ENCODE measurements around the gene WRAP53. TPM values are rescaled to one million over a fixed set of nuclear protein-coding genes. Genes with fewer than 3 reads are reported as not detected.

WRAP53 gene
- polyA plus RNA-seq, 1 donor (not counting 4 experiments of a cell fraction or from before 2014, with no cell fraction given): 8.2 TPM

- dilution Hi-C loops (cut with MboI; ENCODE audit: extremely low pct_ligation_motif_present, low sequenced_read_pairs): no loop called here
- H3K4me2 ChIP-seq (ENCODE audit: control insufficient read depth, extremely low read depth, insufficient read depth, low read depth, low read length): no peak overlapping the region
- FAIRE-seq (no peak), DNase-seq (ENCODE audit: low read depth, low spot score) (no peak)
- H4K20me1 ChIP-seq (ENCODE audit: control insufficient read depth, extremely low read depth, insufficient read depth, low read length): no peaks in the 10 kb centered on the region
- H3K27me3 ChIP-seq (ENCODE audit: control insufficient read depth, extremely low read depth, insufficient read depth, low read length): peaks cover under 1% of the 10 kb centered on the region
- H3K79me2 ChIP-seq (ENCODE audit: control insufficient read depth, insufficient read depth, low read length): no peaks in the 10 kb centered on the region
- H3K9me1 ChIP-seq (ENCODE audit: control insufficient read depth, extremely low read depth, insufficient read depth, low read length): no peaks in the 10 kb centered on the region
- H3K36me3 ChIP-seq (ENCODE audit: control insufficient read depth in 2 of 2, extremely low read depth in 1 of 2, insufficient read depth in 2 of 2, low read length in 2 of 2): no peaks in the 10 kb centered on the region
- H3K9ac ChIP-seq (ENCODE audit: control insufficient read depth, extremely low read depth, insufficient read depth, low read length): no peak overlapping the region
- H3K9me3 ChIP-seq (ENCODE audit: control insufficient read depth, low read depth, low read length): no peaks in the 10 kb centered on the region
- no peaks in the 10 kb centered on the region for H3K4me1 ChIP-seq (ENCODE audit: control insufficient read depth, extremely low read depth, insufficient read depth, low read length)
- H3K27ac ChIP-seq (ENCODE audit: control insufficient read depth, insufficient read depth, low read length): no peak overlapping the region
- no peak overlapping the region for H2AFZ ChIP-seq (ENCODE audit: control insufficient read depth, low read length)
- H3K4me3 ChIP-seq (ENCODE audit: control insufficient read depth in 2 of 3, extremely low read depth in 1 of 3, insufficient read depth in 2 of 3, low read depth in 1 of 3, low read length in 3 of 3): no peak overlapping the region
- no peak for TF ChIP-seq EZH2 (IDR thresholded peaks at IDR 0.05; ENCODE audit: low read length)
- no peak for TF ChIP-seq CTCF (optimal IDR thresholded peaks at IDR 0.05 in 1 of 3, IDR thresholded peaks at IDR 0.05 in 1 of 3, conservative IDR thresholded peaks at IDR 0.05 in 1 of 3; ENCODE audit: extremely low read depth in 1 of 3, insufficient read depth in 2 of 3, low read length in 3 of 3)
These were observed 43.5 kb upstream of the WRAP53 start for GRCh38 chr17:7644775-7645174.

GRCh38 chr17:7646457-7646856 is 41.8 kb upstream of the WRAP53 start:
- no peak for FAIRE-seq

More at GRCh38 chr17:7646457-7646856, 41.8 kb upstream of the WRAP53 start:
- no peak overlapping the region for H2AFZ ChIP-seq (ENCODE audit: control insufficient read depth, low read length)
- H3K4me1 ChIP-seq (ENCODE audit: control insufficient read depth, extremely low read depth, insufficient read depth, low read length): peaks cover 4% of the 10 kb centered on the region
- H3K4me3 ChIP-seq (ENCODE audit: control insufficient read depth in 2 of 3, extremely low read depth in 1 of 3, insufficient read depth in 2 of 3, low read depth in 1 of 3, low read length in 3 of 3): no peak overlapping the region
- no peak for DNase-seq (ENCODE audit: low read depth, low spot score)
- no peak overlapping the region for H3K4me2 ChIP-seq (ENCODE audit: control insufficient read depth, extremely low read depth, insufficient read depth, low read depth, low read length)
- peaks cover 17% of the 10 kb centered on the region for H3K27me3 ChIP-seq (ENCODE audit: control insufficient read depth, extremely low read depth, insufficient read depth, low read length)
- no peak overlapping the region for H3K27ac ChIP-seq (ENCODE audit: control insufficient read depth, insufficient read depth, low read length)
- H3K9ac ChIP-seq (ENCODE audit: control insufficient read depth, extremely low read depth, insufficient read depth, low read length): no peak overlapping the region
- TF ChIP-seq EZH2 (IDR thresholded peaks at IDR 0.05; ENCODE audit: low read length) (no peak), CTCF (optimal IDR thresholded peaks at IDR 0.05 in 1 of 3, IDR thresholded peaks at IDR 0.05 in 1 of 3, conservative IDR thresholded peaks at IDR 0.05 in 1 of 3; ENCODE audit: extremely low read depth in 1 of 3, insufficient read depth in 2 of 3, low read length in 3 of 3) (no peak)
- no peaks in the 10 kb centered on the region for H4K20me1 ChIP-seq (ENCODE audit: control insufficient read depth, extremely low read depth, insufficient read depth, low read length)
- dilution Hi-C loops (cut with MboI; ENCODE audit: extremely low pct_ligation_motif_present, low sequenced_read_pairs): no loop called here
- no peaks in the 10 kb centered on the region for H3K36me3 ChIP-seq (ENCODE audit: control insufficient read depth in 2 of 2, extremely low read depth in 1 of 2, insufficient read depth in 2 of 2, low read length in 2 of 2)
- H3K79me2 ChIP-seq (ENCODE audit: control insufficient read depth, insufficient read depth, low read length): no peaks in the 10 kb centered on the region
- H3K9me3 ChIP-seq (ENCODE audit: control insufficient read depth, low read depth, low read length): no peaks in the 10 kb centered on the region
- no peaks in the 10 kb centered on the region for H3K9me1 ChIP-seq (ENCODE audit: control insufficient read depth, extremely low read depth, insufficient read depth, low read length)
